ENCODE data around the gene UQCRQ.

DNA sequence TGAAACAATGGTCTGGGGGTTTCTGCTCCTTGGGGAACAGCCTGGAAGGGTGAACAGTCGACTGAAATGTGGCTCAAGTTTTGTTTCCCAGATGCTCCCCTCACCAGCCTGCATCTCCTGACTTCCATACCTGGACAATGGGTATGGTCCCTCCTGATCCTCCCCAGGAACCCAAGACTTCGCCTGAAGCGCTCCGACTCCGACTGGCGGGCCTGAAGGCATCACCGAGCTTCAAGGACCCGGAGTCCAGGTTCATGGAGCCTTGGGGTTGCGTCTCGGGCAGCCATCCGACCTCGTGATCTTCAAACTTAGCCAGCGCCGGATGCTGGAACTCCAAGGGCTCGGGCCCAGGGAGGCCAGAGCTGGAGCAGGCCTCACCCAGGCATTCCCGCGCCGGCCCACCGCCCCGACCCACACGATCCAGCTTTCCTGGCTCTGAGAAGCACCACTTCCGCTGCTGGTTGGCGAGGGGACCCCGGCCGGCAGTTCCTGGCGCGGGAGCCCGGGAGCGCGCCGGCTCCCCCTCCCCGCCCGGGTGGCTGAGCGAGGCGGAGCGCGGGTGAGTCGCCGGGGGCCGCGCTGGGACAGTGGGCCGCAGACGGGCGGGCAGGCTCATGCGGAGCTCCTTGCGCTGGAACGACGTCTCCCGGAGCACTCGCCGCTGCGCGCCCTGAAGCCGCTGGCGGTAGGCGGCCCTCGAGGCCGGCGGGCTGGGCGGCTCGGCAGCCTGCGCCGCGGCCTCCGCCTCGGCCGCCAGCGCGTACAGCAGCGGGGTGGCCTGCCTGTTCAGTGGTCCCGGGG lies 41.2 kb upstream of the UQCRQ start:
- TF ChIP-seq POLR2A (IDR thresholded peaks at IDR 0.05) (no peak), EP300 (IDR thresholded peaks at IDR 0.05) (no peak)
- TF ChIP-seq, protein P1, sequence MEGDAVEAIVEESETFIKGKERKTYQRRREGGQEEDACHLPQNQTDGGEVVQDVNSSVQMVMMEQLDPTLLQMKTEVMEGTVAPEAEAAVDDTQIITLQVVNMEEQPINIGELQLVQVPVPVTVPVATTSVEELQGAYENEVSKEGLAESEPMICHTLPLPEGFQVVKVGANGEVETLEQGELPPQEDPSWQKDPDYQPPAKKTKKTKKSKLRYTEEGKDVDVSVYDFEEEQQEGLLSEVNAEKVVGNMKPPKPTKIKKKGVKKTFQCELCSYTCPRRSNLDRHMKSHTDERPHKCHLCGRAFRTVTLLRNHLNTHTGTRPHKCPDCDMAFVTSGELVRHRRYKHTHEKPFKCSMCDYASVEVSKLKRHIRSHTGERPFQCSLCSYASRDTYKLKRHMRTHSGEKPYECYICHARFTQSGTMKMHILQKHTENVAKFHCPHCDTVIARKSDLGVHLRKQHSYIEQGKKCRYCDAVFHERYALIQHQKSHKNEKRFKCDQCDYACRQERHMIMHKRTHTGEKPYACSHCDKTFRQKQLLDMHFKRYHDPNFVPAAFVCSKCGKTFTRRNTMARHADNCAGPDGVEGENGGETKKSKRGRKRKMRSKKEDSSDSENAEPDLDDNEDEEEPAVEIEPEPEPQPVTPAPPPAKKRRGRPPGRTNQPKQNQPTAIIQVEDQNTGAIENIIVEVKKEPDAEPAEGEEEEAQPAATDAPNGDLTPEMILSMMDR (IDR thresholded peaks at IDR 0.05): no peak

All from ovary (tissue), 3 donors.